Endometrial microvascular endothelial cells (primary cell): Measurements from ENCODE around the gene PRELID3B. TPM values are rescaled to one million over a fixed set of nuclear protein-coding genes. Genes with fewer than 3 reads are reported as not detected.

Experiments used
- in situ Hi-C: cut with HindIII; loops from 2 replicates; pipeline ENCODE4 v1.10.0; 2017; ENCODE audit warnings: low sequenced_read_pairs, low pct_unique_long_range_greater_than_20kb; ENCODE audit errors: inconsistent ontology term
- total RNA-seq: library from RNA; depleted of rRNA; stranded (reverse); fragments of >200 nt; gene quantifications from one replicate; pipeline ENCODE4 v1.2.3, GENCODE V29; 2015; ENCODE audit errors: inconsistent ontology term

Gene PRELID3B
- total RNA-seq, 1 donor from 2014 or later, result 46.2 TPM

GRCh38 chr20:59015411-59015810, 27.2 kb downstream of the PRELID3B start:
- in situ Hi-C loops, result loop anchor here (25.0 kb wide), 1 partner anchor 153 kb away; the partner anchor contains the start of genes GNAS and GNAS-AS1

GRCh38 chr20:59014680-59015389, 27.8 kb downstream of the PRELID3B start:
- in situ Hi-C loops, result loop anchor here (25.0 kb wide), 1 partner anchor 153 kb away; the partner anchor contains the start of genes GNAS and GNAS-AS1

DNA sequence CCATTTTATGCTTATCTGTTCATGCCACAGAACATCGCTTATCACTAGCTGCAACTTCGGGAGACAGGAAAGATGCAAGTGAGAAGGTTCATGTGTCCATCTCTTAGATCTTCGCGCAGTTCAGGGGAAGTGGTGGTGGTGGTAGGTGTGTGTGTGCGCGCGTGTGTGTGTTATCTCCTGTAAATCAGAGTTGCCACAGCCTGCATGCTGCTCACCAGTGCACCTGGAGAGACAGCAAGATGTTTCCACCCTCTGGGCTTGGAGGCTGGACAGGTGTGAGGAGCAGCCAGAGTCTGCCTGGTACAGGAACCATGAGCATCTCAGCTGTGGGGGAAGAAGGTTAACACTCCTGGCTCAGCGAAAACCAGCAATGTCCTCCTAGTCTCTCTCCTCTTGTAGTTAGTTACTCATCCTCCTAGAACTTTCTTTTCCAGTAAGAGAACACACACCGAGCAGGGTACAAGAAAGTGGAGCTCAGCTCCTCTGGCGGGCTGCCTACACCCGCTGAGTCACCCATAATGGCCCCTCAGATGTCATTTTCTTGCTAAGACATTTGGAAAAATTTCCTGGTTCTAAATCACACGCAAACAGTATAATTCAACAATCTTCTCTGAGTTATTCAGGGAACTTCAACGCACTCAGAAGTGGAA, 28.5 kb downstream of the PRELID3B start:
- in situ Hi-C loops, result loop anchor here (25.0 kb wide), 1 partner anchor 152 kb away; the partner anchor contains the start of genes GNAS and GNAS-AS1

DNA sequence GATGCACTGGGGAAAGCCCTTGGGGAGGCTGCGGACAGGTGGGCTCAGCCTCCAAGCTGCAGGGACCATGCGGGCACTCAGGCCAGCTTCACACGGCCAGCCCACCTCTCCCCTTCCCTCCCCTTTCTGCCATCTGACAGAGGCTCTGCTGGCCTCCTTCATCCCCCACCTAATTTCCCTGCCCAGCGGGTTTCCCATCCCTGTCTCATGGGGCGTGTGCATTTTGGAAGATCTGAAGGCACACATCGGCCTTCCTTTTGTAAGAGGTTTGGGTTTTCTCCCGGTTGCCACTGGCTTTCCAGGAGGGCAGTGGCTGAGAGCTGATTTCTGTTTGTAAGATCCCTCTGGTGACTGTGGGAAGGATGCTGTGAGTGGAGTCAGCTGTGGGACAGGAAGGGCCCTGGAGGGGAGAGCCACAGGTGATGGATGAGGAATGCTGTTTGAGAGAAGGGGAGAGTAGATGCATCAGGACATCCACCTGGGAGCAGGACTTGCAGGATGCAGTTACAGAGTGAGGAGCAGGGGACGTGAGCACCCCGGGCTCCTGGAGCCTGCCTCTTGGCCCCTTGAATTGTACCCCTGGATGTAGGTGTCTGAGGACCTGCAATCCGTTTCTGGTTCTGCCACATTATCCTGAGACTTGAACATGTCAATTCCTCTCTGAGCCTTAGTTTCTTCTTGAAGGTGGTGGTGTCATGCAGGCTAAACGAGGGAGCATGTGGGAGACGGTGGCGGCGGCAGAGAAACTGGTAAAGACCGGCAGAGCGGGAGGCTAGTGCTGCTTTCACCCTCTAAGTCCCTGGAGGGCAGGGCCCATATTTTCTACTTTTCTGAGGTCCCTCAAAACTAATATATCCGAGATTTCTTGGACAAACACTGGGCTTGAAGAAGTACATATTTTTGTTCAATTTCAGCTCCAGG, 29.3 kb downstream of the PRELID3B start:
- in situ Hi-C loops, result loop anchor here (25.0 kb wide), 1 partner anchor 151 kb away; the partner anchor contains the start of genes GNAS and GNAS-AS1

- in situ Hi-C loops, result loop anchor here (25.0 kb wide), 1 partner anchor 150 kb away; the partner anchor contains the start of genes GNAS and GNAS-AS1
These were observed 30.8 kb downstream of the PRELID3B start for GRCh38 chr20:59011874-59012157.

DNA sequence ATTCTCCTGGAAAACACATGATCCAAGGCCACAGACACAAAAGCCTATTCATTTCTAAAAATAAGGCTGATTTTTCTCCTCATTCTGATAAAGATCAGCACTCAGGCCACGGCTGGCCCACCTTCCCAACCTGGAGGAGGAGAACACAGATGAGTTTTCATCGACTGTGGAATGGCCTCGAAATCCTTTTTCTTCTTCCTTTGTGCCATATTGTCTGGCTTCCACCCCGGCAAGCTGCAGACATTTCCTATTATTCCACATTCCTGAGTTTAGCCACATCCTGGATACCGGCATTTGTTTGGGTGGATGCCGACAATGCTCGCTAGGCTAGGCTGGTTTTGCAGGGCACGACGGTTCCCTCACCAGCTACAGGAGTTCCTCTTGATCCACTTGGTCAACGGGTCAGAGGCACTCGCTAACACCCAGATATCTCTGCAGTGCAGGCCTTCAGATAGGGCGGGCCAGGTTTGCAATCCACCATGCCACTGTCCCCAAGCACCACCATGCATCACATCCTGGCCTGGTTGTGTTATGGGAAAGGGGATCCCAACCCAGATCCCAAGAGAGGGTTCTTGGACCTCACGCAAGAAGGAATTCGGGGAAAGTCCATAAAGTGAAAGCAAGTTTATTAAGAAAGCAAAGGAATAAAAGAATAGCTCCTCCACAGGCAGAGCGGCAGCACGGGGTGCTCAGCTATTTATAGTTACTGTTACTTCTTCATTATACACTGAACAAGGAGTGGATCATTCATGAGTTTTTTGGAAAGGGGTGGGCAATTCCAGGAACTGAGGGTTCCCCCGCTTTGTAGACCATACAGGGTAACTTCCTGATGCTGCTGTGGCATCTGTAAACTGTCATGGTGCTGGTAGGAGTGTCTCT, 31.4 kb downstream of the PRELID3B start:
- in situ Hi-C loops, result loop anchor here (25.0 kb wide), 1 partner anchor 149 kb away; the partner anchor contains the start of genes GNAS and GNAS-AS1

GRCh38 chr20:59010321-59010994, 32.1 kb downstream of the PRELID3B start:
- in situ Hi-C loops, result loop anchor here (25.0 kb wide), 1 partner anchor 148 kb away; the partner anchor contains the start of genes GNAS and GNAS-AS1

DNA sequence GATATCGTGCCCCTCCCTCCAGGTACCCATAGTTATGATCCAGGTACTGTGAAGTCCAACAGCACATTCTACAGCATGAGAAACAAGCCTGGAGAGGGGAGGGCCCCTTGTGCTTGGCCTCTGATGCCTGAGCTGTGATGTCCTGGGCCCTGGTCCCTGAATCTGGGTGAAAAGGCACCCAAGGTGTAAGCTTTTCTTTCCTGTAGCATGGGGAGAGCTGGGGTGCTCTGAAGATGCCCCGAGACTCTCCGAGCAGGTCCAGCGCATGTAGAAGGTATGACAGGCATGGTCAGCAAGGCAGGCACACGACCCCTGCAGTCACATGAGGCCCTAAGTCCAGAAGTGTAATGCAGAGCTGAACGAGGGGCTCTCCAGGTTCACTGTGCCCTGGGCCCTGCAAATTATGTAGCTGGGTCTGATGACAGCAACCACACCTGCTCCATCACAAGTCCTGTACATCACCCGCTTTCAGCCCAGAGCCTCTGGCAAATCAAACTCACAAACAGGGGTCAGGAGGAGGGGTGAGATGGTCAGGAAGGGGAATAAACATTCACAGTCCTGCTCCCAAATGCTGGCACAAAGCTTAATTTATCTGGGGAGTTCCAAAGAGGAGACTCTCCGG, 33.8 kb downstream of the PRELID3B start:
- in situ Hi-C loops, result loop anchor here (25.0 kb wide), 1 partner anchor 147 kb away; the partner anchor contains the start of genes GNAS and GNAS-AS1

GRCh38 chr20:59007665-59008511, 34.7 kb downstream of the PRELID3B start:
- in situ Hi-C loops, result loop anchor here (25.0 kb wide), 1 partner anchor 146 kb away; the partner anchor contains the start of genes GNAS and GNAS-AS1

DNA sequence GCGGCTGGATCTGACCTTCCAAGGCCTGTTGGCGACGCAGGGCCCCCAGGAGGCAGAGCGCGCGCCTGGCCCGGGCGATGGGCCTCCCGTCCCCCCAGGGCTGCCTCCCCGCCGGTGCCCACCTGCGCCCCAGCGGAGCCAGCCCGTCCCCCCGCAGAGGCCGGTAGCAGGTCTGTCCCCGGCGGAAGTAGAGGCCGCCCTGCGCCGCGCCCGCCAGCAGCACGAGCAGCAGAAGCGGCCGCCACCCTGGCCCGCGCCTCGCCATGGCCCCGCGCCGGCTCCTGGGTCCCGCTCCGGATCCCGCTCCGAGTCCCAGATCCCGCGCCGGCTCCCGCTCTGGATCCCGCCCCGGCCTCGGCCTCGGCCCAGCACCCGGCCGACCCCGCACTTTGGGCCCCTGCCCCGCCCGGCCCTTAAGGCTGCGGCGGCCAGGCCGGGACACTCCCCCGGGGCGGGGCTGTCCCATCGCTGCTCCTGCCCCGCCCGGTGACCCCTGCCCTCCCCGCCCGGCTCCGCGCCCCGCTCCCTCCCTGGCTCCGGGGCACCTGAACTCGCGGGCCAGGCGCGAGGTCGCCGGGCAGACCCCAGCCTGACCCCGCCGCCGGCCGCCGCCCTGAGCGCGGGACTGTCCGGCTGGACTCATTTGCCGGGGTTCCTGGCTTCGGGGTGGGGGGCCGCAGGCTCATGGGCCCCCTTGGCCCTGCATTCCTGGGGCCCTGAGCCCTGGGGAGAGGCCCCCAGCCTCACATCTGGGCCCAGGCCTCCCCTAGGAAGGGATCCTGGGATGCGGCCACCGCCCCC, 35.5 kb downstream of the PRELID3B start, which contains the start of gene CTSZ:
Gene CTSZ (minus strand): TSS at position 391 of the 801 bp plus-strand sequence. CDS start 126 bp downstream, at position 265.
- in situ Hi-C loops, result loop anchor here (25.0 kb wide), 1 partner anchor 145 kb away; the partner anchor contains the start of genes GNAS and GNAS-AS1

GRCh38 chr20:59006167-59006863, 36.3 kb downstream of the PRELID3B start:
- in situ Hi-C loops, result loop anchor here (25.0 kb wide), 1 partner anchor 144 kb away; the partner anchor contains the start of genes GNAS and GNAS-AS1

- in situ Hi-C loops, result loop anchor here (25.0 kb wide), 1 partner anchor 143 kb away; the partner anchor contains the start of genes GNAS and GNAS-AS1
These were observed 36.9 kb downstream of the PRELID3B start for GRCh38 chr20:59005523-59006166.

GRCh38 chr20:59004763-59005522, 37.6 kb downstream of the PRELID3B start:
- in situ Hi-C loops, result loop anchor here (25.0 kb wide), 1 partner anchor 143 kb away; the partner anchor contains the start of genes GNAS and GNAS-AS1
